Stimulated activated CD8-positive, alpha-beta memory T cell treated with anti-CD3 and anti-CD28 coated beads, Interleukin-15, amount 100 ng/mL, for 48 hours (primary cell): ENCODE data around the gene HOXC11.

Source experiments
- DNase-seq, 2 donors: peaks; one replicate each; pipeline ENCODE4 v3.0.0-alpha.2; 2020; ENCODE audit warnings: low read depth in 2 of 2

Gene HOXC11

GRCh38 chr12:54021432-54022013, 48.6 kb downstream of the HOXC11 start:
- DNase-seq = no peak

GRCh38 chr12:54022960-54023884, 50.3 kb downstream of the HOXC11 start:
- no peak for DNase-seq

- DNase-seq = no peak
These were observed 51.2 kb downstream of the HOXC11 start for GRCh38 chr12:54024127-54024526.

GRCh38 chr12:54024581-54025305, 51.8 kb downstream of the HOXC11 start:
- DNase-seq = no peak

GRCh38 chr12:54025499-54026405, 52.8 kb downstream of the HOXC11 start:
- DNase-seq = no peak

- no peak for DNase-seq
These were observed 53.9 kb downstream of the HOXC11 start for GRCh38 chr12:54026640-54027441.
